Stimulated activated CD4-positive, alpha-beta T cell treated with anti-CD3 and anti-CD28 coated beads, Interleukin-4, amount 100 ng/mL, for 1 hour (primary cell): ENCODE measurements around the gene SRGAP2B.
"Not testable (repeated sequence)": the region's sequence is repeated elsewhere in the genome, so short reads cannot be mapped to it uniquely, and the experiment has no call there.

Source experiments
- DNase-seq: peaks from one replicate; pipeline ENCODE4 v3.0.0-alpha.2; 2020

SRGAP2B gene

DNA sequence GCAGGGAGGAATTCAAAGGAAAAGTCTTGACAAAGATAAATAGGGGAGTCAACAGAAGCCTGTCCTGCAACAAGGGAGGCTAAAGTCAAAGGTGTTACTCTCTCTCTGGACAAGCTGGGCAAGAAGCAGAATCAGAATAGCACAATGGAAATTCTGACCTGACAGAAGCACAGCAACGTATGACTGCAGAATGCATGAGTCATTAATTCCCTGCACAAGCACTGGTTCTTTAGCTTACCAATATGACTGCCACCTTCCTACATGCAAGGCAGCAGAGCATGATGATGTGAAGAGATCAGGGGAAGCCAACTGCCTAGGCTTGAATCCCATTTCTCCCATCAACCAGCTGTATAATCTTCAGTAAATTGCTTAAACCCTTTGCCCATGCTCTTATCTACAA is 153.4 kb downstream of the SRGAP2B start:
- not testable (repeated sequence) for DNase-seq

DNA sequence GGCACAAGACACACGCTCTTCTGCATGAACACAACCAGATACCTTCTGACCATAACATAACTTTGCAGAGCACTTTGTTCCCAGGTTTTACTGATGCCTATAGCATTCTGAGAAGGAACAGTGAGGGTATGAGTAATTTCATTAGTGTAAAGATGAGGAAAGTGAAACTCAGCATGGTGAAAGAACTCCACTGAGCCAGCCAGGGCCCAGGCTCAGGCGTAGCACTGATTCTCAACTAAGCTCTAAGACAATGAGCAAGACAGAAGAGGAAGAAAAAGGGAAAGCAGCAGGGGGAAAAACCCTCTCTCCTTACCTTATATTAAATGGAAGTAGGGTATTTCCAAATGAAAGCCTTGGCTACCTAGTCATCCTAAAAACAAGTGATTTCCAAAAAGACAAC is 155.1 kb downstream of the SRGAP2B start:
- DNase-seq: not testable (repeated sequence)

DNA sequence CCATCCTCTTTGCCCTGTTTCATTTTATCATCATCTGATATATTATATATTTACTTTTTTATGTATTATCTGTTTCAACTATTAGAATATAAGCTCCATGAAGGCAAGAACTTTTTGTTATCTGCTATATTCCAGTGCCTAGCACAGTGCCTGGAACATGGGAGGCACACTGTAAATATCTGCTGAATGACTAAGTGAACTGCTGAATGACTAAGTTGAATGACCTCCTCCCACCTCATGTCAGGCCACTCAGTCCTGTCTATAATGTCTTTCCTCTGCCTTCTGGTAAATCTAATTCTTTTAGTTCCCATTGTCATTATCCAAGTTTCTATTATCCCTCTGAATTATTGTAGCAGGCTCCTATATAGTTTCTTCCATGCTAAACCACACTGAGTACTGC is 156.5 kb downstream of the SRGAP2B start:
- DNase-seq: not testable (repeated sequence)

DNA sequence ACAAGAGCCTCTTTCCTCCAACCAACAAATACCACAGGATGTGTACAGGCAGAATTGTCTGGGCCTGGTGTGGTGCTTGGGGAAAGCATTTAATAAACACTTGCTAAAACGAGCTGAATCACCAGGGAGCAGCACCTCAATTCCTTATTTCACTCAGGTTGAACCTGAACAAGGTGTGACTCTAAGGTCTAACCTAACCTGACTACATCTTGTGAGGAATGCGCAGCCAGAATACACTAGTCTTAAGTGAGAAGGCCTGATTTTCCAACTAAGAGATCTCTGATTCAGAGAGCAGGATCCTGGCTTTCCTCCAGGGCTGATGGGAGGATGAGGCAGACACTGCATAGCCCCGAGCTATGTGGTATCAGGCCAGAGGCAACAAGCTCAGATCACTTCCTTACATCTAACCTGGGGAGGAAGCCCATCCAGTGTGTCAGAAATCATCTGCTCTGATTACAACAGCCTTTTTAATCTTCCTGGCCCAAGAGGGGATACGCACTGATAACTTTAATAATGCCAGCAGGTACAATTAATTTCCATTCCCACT is 158.9 kb downstream of the SRGAP2B start:
- not testable (repeated sequence) for DNase-seq

DNA sequence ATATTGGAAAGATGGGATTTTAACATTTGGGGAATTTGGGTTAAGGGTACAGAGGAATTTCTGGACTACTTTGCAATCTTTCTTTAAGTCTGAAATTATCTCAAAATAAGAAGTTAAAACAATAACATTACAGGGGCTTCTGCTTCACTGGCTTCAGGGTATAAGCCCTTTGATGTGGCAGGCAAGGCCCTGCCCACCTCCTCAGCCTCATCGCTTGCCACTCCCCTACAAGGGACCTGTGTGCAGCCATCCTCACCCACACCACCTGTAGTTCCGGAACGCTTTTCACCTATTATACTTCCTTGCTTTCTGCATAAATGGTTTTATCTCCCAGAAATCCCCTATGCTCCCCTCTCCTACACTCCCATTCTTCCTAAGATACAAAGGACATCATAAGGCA is 159.8 kb downstream of the SRGAP2B start:
- DNase-seq: not testable (repeated sequence)

DNA sequence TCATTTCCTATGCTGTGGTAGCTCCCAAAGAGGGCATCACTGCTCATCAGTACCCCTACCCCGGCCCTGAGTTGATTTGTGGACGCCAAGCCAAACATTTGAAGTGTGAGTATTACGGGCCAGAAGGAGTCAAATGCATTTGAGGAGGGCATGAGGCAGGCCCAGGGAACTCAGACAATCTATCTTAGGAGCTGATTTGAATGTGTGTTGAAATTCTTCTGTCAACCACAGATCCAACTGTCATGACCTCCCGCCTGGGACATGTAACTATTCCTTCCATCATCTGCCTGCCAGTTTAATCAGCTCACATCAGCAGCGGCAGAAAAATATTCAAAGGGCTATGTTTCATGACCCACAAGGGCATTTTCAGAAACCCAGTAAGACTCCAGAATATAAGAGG is 162.1 kb downstream of the SRGAP2B start:
- not testable (repeated sequence) for DNase-seq

DNA sequence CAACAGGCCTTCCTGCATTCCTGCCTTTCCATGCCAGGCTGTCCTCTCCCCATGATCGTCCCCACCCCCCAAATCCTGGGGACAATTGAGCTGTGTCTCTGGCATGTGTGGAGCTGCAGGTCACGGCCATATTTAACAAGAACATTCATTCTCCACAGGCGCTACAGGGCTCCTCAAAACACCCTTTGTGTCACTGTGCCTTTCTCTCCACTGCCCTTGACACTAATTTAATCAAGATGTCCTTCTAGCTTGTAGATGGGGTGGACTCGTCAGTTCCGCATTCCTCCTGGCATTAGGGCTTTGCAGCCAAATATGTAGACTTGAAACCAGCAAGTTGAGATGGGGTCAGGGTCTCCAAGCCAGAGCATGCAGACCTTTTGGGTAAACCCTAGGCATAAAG is 163.0 kb downstream of the SRGAP2B start:
- DNase-seq: not testable (repeated sequence)

DNA sequence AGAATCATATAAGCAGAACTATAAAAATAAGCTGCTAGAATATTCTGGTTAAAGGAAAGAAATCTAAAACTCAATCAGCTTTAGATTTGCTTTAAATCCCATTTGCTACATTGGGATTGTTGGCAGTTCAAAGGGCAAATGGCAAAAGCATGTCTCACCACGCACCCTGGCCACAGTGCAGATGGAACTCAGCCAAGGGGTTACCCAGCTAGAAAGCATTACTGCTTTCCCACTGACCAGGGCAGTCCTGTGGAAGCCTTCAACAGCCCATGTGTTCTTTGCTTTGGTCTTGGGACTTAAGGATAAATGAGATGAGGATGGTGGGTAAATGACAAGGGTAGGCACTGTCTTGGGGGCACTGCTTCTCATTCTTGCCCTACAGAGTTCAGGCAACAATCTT is 163.6 kb downstream of the SRGAP2B start:
- DNase-seq: not testable (repeated sequence)

DNA sequence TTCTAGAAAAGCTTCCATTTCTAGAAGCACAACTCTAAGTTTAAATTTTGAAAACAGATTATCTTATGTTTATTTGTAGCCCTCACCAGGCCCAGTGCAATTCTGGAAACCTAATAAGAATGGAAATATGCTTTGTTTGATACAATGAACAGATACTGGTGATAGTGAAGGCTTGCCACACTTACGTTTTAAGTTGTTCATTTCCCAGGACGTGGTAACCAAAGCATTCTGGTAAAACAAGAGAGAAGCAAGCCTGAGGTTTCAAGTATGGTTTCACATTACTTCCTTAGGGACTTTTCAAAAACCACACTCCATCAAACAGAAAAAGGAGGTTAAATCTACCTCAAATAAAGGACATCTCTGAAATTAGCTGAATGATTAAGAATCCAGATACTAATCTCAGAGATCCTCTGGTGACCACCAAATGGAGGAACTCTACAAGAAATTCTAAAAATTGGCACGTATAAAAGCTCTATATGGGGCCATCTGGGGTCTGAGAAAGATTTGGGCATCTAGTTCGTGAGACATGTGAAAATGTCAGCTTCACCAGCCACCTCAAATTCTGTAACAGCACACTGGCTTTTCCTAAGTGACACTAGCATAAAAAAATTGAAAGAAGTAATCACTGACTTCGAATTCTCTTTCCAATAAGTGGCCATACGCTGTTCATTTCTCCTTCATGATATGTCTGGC is 164.9 kb downstream of the SRGAP2B start:
- not testable (repeated sequence) for DNase-seq

DNA sequence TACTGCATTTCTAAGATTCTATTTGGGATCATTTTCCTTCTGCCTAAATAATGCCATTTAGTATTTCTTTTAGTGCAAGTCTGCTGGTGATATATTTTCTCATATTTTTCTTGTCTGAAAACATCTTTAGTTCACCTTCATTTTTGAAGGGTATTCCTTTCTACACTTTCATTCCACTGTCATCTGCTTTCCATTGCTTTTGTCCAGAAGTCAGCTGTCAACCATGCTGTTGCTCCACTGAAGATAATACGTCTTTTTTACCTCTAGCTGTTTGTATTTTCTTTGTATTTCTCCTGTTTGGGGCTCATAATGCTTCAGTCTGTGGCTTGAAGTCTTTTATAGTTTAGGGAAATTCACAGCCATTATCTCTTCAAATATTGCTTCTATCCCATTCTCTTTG is 167.8 kb downstream of the SRGAP2B start:
- DNase-seq: not testable (repeated sequence)

DNA sequence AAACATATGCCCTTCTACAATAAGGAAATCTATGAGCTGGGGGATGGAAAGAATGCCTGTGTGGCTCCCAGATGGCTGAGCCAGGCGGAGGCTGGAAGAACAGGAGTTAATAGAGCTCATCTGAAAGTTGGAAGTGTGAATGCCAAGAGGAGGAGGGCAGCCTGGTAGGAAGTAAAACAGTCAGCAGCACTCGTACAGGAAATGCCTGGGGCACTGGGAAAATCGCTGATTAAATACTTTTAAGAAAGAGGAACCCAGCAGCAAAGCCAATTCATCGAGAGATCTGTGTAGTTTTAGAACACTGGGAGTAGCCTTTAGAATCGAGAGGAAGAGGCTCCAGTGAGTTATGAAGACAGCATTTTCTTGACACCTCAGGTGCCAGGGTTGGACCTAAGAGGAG is 171.5 kb downstream of the SRGAP2B start:
- not testable (repeated sequence) for DNase-seq

DNA sequence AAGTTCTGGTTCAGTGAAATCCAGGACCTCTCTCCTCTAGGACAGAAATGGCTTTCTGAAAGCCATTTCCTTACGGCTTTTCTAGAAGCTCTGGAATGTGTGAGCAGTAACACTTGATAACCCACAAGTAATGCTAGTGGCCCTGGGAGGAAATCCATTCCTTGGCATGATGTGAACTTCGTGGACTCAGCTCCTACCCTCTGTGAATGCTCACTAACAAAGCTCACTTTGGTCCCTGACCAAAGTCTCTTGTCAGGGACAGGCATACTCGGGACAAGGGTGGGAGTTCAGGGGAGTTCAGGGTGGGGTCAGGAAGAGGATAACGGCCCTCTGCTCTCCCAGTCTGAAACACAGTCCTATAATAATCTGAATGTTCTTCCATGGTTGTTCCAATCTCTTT is 172.3 kb downstream of the SRGAP2B start:
- not testable (repeated sequence) for DNase-seq

DNA sequence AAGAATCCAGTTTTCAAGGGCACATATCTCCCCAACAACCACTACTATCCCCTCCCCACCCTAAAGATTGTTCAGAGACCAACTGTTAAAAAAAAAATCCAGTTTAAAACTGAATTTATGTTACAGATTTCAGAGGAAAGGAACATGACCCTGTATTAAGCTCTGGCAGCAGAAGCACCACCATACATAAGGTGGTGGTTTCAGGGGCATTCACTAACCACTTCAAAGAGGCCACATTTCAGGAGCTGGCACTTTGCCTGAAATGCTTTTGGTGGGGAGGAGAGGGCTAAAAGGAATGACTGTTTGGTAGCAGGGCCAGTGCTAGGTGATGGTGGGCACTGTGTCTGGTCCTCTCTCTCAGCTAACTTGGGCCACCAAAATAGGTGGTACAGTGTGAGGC is 176.0 kb downstream of the SRGAP2B start:
- not testable (repeated sequence) for DNase-seq

DNA sequence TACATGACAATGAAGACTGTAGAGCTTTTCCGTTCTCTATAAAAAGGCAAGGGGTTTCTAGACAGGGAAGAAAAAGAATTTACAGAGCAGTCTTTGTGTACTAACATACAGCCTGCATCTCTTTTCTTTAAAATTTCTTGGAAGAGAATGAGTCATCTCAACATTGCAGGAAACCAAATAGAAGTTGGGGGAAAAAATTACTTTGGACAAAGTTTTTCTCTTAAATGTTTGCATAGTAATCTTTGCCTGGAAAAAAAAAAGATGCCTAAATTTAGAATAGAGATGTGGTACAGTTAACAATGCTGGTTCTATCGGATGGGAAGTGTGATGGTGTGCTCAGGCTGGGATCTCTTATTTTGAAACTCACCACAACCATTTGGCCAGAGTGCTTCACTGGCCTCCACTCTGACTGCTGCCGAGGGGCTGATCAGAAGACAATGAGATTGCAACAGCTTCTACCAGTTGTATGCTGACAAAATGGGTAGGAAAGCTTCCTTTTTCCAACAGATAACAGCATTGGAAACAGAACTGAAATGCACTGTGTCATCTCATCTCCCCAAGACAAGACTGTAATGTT is 177.0 kb downstream of the SRGAP2B start:
- DNase-seq: not testable (repeated sequence)

DNA sequence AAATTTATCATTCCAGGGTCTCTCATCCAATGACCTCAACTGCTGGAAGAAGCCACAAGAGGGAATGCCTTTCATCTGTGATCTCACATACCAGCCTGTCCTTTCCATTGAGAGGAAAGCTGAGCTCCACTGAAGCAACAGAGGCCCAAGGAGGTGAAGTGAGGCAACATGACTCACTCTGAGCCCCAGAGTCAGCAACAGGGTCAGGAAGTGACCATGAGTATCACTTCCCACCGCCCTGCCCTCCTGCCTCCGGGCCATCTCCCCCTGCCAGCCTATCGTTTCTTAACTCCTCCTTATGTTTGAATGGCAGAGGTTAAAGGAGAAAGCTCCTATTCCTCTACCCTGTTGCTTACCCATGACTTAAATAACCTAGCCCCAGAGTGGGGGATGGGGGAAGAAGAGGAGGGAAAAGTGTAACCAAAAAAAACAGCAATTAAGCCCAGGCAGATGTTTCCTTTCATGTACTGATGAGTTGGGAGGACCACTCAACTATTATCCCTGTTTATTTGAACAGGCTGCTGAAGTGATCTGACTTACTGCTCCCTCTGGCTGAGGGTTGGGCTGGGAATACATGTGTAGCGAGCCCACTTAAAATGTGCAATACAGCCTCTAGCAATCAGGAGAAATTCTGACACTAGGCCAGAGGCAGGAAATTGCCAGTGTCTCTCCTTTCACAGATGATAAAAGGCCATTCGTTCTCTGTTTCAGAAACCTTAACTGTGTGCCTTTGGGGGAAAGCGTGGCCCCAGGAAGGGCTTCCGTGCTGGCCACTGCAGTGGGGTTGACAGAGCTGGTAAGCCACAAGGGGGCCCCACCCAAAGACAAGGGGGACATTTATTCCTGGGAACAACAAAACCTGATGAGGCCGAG is 177.7 kb downstream of the SRGAP2B start:
- not testable (repeated sequence) for DNase-seq

DNA sequence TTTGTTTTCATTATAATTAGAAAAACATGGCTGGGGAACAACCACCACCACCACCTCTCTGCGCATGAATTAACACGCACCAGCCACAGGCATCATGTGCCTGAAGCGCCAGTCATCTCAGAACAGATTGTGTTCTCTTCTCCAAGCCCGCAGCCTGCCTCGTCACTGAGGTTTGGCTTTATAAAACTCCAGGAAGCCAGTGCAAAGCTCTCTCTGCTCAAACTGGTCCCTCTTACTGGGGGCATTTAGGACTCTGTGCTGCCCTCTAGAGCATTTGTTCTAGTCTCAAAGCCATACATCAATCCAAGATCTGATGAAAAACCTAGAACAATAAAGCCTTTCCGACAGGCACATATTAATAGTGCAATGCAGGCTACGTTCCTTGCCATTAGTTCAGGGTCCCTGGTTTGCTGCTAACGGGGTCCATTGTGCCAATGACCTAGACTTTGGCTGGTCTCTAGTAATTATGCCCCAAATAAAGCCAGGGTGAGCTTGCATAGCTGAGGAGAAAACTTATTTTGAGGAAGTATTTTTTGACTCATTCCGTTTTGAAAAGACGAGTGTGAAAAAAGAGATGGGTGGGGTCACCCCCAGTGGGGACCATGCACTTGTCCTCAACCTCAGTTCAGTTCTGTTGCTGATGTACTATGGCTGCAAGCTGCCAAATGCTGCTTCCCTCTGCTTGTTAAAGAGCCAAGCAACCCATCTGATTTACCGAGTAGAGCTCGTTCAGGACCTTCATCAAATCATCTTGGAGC is 181.0 kb downstream of the SRGAP2B start:
- DNase-seq: not testable (repeated sequence)

DNA sequence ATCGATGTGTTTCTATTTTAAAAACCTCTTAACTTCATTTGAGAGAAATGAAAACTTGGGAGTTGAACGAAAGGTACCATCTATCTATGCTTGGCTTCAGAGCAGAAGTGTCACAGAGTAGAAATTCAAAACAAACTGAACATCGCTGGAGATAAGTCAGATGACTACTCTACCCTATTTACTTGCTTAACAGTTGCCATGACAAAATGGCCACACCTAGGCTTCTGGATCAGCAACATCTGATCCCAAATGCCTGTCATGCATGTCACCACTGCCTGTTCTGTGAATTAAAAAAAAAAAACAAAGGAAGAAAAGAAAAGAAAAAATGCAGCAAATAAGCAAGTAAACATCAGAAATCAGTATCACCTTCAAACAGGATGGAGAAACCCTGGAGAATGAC is 181.7 kb downstream of the SRGAP2B start:
- DNase-seq: not testable (repeated sequence)

DNA sequence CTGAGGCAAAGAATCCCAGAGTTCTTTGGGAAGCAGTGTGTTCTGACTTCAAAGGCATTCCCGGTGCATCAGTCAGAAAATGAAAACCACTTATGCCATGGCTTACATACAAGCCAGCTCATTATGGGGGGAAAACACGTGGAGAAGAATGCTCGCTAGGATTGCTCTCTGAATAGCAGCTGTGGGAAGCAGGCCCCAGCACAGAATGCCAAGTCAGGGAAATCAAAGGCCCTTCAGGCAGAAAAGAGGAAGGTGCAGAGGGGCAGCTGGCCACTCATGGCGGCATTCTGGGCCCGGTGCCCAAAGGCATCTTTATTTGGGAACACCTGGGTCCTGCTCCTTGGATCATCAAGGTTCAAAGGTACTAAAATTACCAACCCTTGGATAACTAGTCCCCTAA is 184.4 kb downstream of the SRGAP2B start:
- not testable (repeated sequence) for DNase-seq

DNA sequence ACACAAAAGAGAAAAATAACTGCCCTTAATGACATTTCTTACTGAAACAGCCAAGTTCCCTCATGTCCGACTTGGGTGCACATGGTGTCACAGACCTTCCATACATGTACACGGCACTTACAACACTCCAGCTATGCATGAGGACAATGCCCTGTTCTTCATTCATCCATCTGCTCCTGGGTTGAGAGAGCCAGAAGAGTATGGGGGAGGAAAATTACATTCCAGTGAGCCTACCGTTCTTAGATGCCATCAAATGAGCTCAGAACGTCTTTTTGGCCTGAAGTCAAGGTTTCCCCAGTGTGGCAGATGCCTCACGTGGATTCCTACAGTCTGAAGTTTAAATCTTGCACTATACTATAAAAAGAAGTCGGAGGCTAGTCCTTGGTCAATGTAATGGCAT is 194.3 kb downstream of the SRGAP2B start:
- not testable (repeated sequence) for DNase-seq

DNA sequence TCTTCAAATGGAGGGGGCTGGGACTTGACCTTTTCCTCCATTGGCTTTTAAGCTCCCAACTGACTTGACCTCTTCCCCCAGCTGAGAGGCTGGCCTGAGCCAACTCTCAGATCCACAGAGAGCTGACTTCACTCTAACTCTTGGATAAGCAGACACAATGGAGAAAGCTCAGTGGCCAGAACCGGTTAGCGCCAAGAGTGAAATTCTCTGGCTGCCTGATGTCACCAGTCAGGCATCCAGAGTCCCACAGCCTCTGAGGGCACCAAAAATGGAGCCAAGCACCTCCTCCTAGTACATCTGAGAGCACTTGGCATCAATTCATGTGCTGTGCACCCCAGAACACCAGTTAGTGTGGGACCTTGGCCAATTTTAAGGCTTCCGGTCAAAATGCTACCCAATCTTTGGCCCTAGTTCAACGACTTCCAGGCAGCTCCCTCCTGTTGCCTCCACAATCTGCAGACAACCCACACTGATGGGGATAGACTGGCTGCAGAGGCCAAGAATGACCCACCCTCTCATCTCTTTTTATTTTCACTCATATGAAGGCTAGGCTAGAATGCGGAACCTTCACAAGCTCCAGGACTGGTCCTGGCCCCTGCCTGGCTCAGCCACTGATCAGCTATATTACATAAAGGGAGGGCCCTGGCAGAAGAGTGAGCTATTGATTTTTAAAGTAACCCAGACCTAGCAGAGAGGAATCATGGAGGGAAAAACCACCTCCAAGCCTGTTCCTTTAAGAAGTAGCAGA is 200.5 kb downstream of the SRGAP2B start:
- DNase-seq: not testable (repeated sequence)

DNA sequence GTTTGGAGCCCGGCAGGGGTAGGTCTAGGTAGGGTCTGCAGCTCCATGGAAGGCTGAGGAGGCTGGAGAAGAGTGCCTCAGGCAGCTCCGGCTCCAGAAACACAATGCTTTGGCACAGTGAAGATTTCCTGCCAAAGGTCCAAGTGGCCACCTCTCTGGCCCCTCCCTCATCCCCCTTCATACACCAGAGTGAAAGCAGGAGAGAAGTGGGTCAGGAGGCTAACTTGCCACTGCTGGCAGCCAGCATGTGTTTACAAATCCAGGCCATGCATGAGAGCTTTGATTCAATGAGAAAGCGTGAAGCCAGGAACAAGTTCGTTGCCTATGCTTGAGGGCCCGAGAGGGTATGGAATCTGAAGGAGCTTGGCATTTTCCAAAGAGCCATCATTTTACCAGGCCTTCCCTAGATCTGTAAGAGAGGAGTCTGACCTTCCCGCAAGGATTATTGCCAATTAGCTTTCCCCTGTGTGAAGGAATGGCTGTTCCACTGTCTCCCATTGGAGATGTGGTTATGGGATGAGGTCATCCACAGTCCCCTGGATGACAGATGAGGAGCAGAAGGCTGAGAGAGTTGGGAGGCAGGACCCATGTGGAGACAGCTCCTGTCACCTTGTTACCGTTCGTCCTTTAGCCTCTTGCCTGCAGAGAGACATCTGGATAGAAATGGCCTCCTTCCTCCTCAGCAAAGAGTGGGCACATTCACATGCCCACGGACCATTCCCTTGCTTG is 201.3 kb downstream of the SRGAP2B start:
- DNase-seq: not testable (repeated sequence)
